Smooth muscle cell (in vitro differentiated cells): ENCODE measurements around the gene GNG8. TPM values are rescaled to one million over a fixed set of nuclear protein-coding genes. Genes with fewer than 3 reads are reported as not detected.

Experiments used
- DNase-seq: peaks from one replicate; lab custom pipeline; 2025; ENCODE audit not compliant: unreplicated experiment; lab: John Stamatoyannopoulos, UW
- H2AFZ ChIP-seq: fragments of 200-600 bp; sonication (generic); 2 replicates; pipeline ENCODE4 v1.6.0; 2016; ENCODE audit warnings: antibody characterized with exemption, low read depth, mild to moderate bottlenecking
- H3F3A ChIP-seq: fragments of 200-600 bp; sonication (generic); 2 replicates; pipeline ENCODE4 v1.6.0; 2017; ENCODE audit warnings: antibody characterized with exemption, low read depth
- H3K27ac ChIP-seq: fragments of 200-600 bp; sonication (generic); 2 replicates; pipeline ENCODE4 v1.5.1; 2016; ENCODE audit warnings: low read depth, mild to moderate bottlenecking
- H3K27me3 ChIP-seq: fragments of 200-600 bp; sonication (generic); 2 replicates; pipeline ENCODE4 v1.6.1; 2016; ENCODE audit warnings: low read depth, mild to moderate bottlenecking
- H3K36me3 ChIP-seq: fragments of 200-600 bp; sonication (generic); 2 replicates; pipeline ENCODE4 v1.5.1; 2016; ENCODE audit warnings: low read depth
- H3K4me1 ChIP-seq: fragments of 200-600 bp; sonication (generic); 2 replicates; pipeline ENCODE4 v1.5.1; 2016; ENCODE audit warnings: low read depth
- H3K4me2 ChIP-seq: fragments of 200-600 bp; sonication (generic); 2 replicates; pipeline ENCODE4 v1.6.0; 2016; ENCODE audit warnings: mild to moderate bottlenecking
- H3K4me3 ChIP-seq: fragments of 200-600 bp; sonication (generic); 2 replicates; pipeline ENCODE4 v1.5.1; 2016; ENCODE audit warnings: mild to moderate bottlenecking
- H3K79me2 ChIP-seq: fragments of 200-600 bp; sonication (generic); 2 replicates; pipeline ENCODE4 v1.6.0; 2016; ENCODE audit warnings: low read depth, mild to moderate bottlenecking
- H3K9ac ChIP-seq: fragments of 200-600 bp; sonication (generic); 2 replicates; pipeline ENCODE4 v1.6.0; 2016; ENCODE audit warnings: low read depth
- H3K9me3 ChIP-seq: fragments of 200-600 bp; sonication (generic); replicated peaks from 2 replicates; pipeline ENCODE4 v1.5.1; 2016; ENCODE audit warnings: low read depth
- H4K20me1 ChIP-seq: fragments of 200-600 bp; sonication (generic); 2 replicates; pipeline ENCODE4 v1.6.0; 2016; ENCODE audit warnings: low read depth
- CTCF ChIP-seq: fragments of 200-600 bp; sonication (generic); IDR thresholded peaks from 2 replicates; pipeline ENCODE4 v1.5.1; 2017; ENCODE audit warnings: borderline replicate concordance, mild to moderate bottlenecking, antibody characterized with exemption; ENCODE audit not compliant: insufficient read depth, poor library complexity, severe bottlenecking
- WGBS: methylation state at CpG from one replicate; pipeline ENCODE4 v1.1.7; 2016; ENCODE audit warnings: low lambda C conversion rate; 5-methylcytosine and 5-hydroxymethylcytosine counted together
- polyA plus RNA-seq: library from polyadenylated mRNA; unstranded; fragments of >200 nt; fragmentation: Nextera tagmentation; extraction: Ambion mirVana; gene quantifications from 2 replicates; pipeline ENCODE4 v1.2.1, GENCODE V29; 2016
- total RNA-seq: library from RNA; depleted of rRNA; stranded (reverse); fragments of >200 nt; gene quantifications from 2 replicates; pipeline ENCODE4 v1.2.3, GENCODE V29; 2014

Gene GNG8
- total and polyA plus RNA-seq, 2 experiments from 2014 or later: 3.3 TPM; not detected in 1

GRCh38 chr19:46591254-46591653, 44.7 kb downstream of the GNG8 start:
- H3K4me2 ChIP-seq: no peak overlapping the region
- H3K9ac ChIP-seq: no peak overlapping the region
- no peaks in the 10 kb centered on the region for H3K4me1 ChIP-seq
- WGBS: 94% methylated on average over 4 of the region's 4 CpGs
- DNase-seq: no peak
- H2AFZ ChIP-seq: no peak overlapping the region
- no peaks in the 10 kb centered on the region for H3K79me2 ChIP-seq
- no peaks in the 10 kb centered on the region for H3F3A ChIP-seq
- no peaks in the 10 kb centered on the region for H3K27me3 ChIP-seq
- no peaks in the 10 kb centered on the region for H3K9me3 ChIP-seq
- no peak for TF ChIP-seq CTCF
- no peak overlapping the region for H3K27ac ChIP-seq
- H3K36me3 ChIP-seq: no peaks in the 10 kb centered on the region
- H4K20me1 ChIP-seq: no peaks in the 10 kb centered on the region
- H3K4me3 ChIP-seq: no peak overlapping the region

DNA sequence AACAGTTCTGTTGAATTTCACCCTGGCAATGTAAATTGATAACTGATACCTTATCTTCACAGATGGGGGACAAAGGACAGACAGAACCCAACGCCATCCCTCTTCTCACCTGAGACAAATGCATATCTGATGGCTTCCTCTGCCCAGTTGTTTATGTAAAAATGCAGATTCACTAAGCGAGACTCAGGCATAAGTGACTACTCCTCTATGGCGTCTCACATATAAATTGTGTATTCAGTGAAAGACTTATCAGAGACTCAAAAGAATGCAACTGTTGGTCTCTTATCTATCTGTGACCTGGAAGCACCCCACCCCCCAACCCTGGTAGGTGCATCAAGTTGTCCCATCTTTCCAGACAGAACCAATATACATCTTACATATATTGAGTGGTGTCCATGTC, 48.1 kb downstream of the GNG8 start:
- H3K79me2 ChIP-seq: no peaks in the 10 kb centered on the region
- H3K36me3 ChIP-seq: no peaks in the 10 kb centered on the region
- no peaks in the 10 kb centered on the region for H3K27me3 ChIP-seq
- H2AFZ ChIP-seq: no peak overlapping the region
- no peak overlapping the region for H3K9ac ChIP-seq
- no peak overlapping the region for H3K27ac ChIP-seq
- H3K4me3 ChIP-seq: no peak overlapping the region
- no peak overlapping the region for H3K4me2 ChIP-seq
- no peak for DNase-seq
- no peaks in the 10 kb centered on the region for H3F3A ChIP-seq
- WGBS: 57% methylated on average over 3 of the region's 3 CpGs
- no peak for TF ChIP-seq CTCF
- no peaks in the 10 kb centered on the region for H3K4me1 ChIP-seq
- H4K20me1 ChIP-seq: no peaks in the 10 kb centered on the region
- no peaks in the 10 kb centered on the region for H3K9me3 ChIP-seq

- WGBS: 87% methylated on average over 4 of the region's 4 CpGs
These were observed 49.7 kb downstream of the GNG8 start for GRCh38 chr19:46586294-46586693.

More at GRCh38 chr19:46586294-46586693, 49.7 kb downstream of the GNG8 start:
- Histone ChIP-seq H3K9ac (no peak overlapping the region), H2AFZ (no peak overlapping the region), H3K27ac (no peak overlapping the region), H3K9me3 (no peaks in the 10 kb centered on the region), H3F3A (no peaks in the 10 kb centered on the region), H3K4me2 (no peak overlapping the region), H3K4me1 (no peaks in the 10 kb centered on the region), H4K20me1 (no peaks in the 10 kb centered on the region), H3K27me3 (no peaks in the 10 kb centered on the region), H3K36me3 (no peaks in the 10 kb centered on the region), H3K4me3 (no peak overlapping the region), H3K79me2 (no peaks in the 10 kb centered on the region)
- no peak for TF ChIP-seq CTCF
- DNase-seq: no peak
